HG03457 (cell line): ENCODE data around the gene FREM3.
"Not testable (repeated sequence)": the region's sequence is repeated elsewhere in the genome, so short reads cannot be mapped to it uniquely, and the experiment has no call there.

Source experiments
- ATAC-seq: cut with Tn5 transposase; IDR thresholded peaks from one replicate; pipeline ENCODE4 v1.9.1; 2021; ENCODE audit warnings: moderate number of reproducible peaks; ENCODE audit not compliant: unreplicated experiment

FREM3 gene

GRCh38 chr4:143586080-143586479, 114.4 kb downstream of the FREM3 start:
- no peak for ATAC-seq

GRCh38 chr4:143585548-143585947, 114.9 kb downstream of the FREM3 start:
- ATAC-seq: no peak

GRCh38 chr4:143581331-143581946, 119.0 kb downstream of the FREM3 start:
- ATAC-seq: no peak

GRCh38 chr4:143575331-143575730, 125.1 kb downstream of the FREM3 start:
- no peak for ATAC-seq

- ATAC-seq: no peak
These were observed 136.0 kb downstream of the FREM3 start for GRCh38 chr4:143564472-143564871.

- ATAC-seq: no peak
These were observed 140.7 kb downstream of the FREM3 start for GRCh38 chr4:143559757-143560147.

- peak; percentile 86 for ATAC-seq
These were observed 141.4 kb downstream of the FREM3 start for GRCh38 chr4:143558823-143559756.

GRCh38 chr4:143558286-143558685, 142.2 kb downstream of the FREM3 start:
- ATAC-seq: no peak

- ATAC-seq: no peak
These were observed 144.8 kb downstream of the FREM3 start for GRCh38 chr4:143555676-143556075.

GRCh38 chr4:143554728-143555597, 145.5 kb downstream of the FREM3 start:
- peak; percentile 31 for ATAC-seq

GRCh38 chr4:143549928-143550327, 150.5 kb downstream of the FREM3 start:
- ATAC-seq: no peak

- no peak for ATAC-seq
These were observed 160.8 kb downstream of the FREM3 start for GRCh38 chr4:143539670-143540023.

- no peak for ATAC-seq
These were observed 161.4 kb downstream of the FREM3 start for GRCh38 chr4:143538979-143539669.

GRCh38 chr4:143531788-143532491, 168.5 kb downstream of the FREM3 start:
- no peak for ATAC-seq

- ATAC-seq: no peak
These were observed 169.1 kb downstream of the FREM3 start for GRCh38 chr4:143531380-143531779.

- not testable (repeated sequence) for ATAC-seq
These were observed 172.4 kb downstream of the FREM3 start for GRCh38 chr4:143528046-143528445.
